ENCODE results near the gene CCT5.

Gene CCT5

GRCh38 chr5:10301842-10302610, 51.9 kb downstream of the CCT5 start:
- no peak for TF ChIP-seq CTCF (IDR thresholded peaks at IDR 0.05; ENCODE audit: poor library complexity, severe bottlenecking)
- peak; percentile 82 for DNase-seq (ENCODE audit: low spot score)
- H3K4me1 ChIP-seq (ENCODE audit: insufficient read depth, poor library complexity, severe bottlenecking): peaks cover 27% of the 10 kb centered on the region
- no peaks in the 10 kb centered on the region for H3K27me3 ChIP-seq (ENCODE audit: insufficient read depth, poor library complexity, severe bottlenecking)
- no peaks in the 10 kb centered on the region for H3K36me3 ChIP-seq (ENCODE audit: low read depth)
- H3K4me3 ChIP-seq (ENCODE audit: severe bottlenecking): no peak overlapping the region
- peak overlapping the region; percentile 39 for H3K27ac ChIP-seq (ENCODE audit: poor library complexity, severe bottlenecking)
- no peaks in the 10 kb centered on the region for H3K9me3 ChIP-seq (ENCODE audit: severe bottlenecking)
- ATAC-seq (ENCODE audit: low read depth): peak; percentile 90

DNA sequence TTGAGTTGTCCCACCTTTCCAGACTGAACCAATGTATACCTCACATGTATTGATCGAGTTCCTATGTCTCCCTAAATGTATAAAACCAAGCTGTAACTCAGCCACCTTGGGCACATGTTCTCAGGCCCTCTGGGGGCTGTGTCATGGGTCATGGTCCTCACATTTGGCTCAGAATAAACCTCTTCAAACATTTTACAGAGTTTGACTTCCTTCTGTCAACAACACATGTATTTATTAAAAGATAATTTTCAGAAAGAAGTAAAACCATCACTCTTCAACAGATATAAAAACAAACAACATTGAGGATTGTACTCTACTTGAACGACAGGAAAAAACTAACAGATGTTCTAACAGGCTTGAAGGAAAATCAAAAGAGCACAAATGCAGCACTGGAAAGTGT, 53.1 kb downstream of the CCT5 start:
- Histone ChIP-seq H3K9me3 (ENCODE audit: severe bottlenecking) (no peaks in the 10 kb centered on the region), H3K27me3 (ENCODE audit: insufficient read depth, poor library complexity, severe bottlenecking) (no peaks in the 10 kb centered on the region), H3K36me3 (ENCODE audit: low read depth) (no peaks in the 10 kb centered on the region), H3K27ac (ENCODE audit: poor library complexity, severe bottlenecking) (no peak overlapping the region), H3K4me1 (ENCODE audit: insufficient read depth, poor library complexity, severe bottlenecking) (peaks cover 27% of the 10 kb centered on the region), H3K4me3 (ENCODE audit: severe bottlenecking) (no peak overlapping the region)
- no peak for TF ChIP-seq CTCF (IDR thresholded peaks at IDR 0.05; ENCODE audit: poor library complexity, severe bottlenecking)
- DNase-seq (ENCODE audit: low spot score): no peak
- ATAC-seq (ENCODE audit: low read depth): no peak

DNA sequence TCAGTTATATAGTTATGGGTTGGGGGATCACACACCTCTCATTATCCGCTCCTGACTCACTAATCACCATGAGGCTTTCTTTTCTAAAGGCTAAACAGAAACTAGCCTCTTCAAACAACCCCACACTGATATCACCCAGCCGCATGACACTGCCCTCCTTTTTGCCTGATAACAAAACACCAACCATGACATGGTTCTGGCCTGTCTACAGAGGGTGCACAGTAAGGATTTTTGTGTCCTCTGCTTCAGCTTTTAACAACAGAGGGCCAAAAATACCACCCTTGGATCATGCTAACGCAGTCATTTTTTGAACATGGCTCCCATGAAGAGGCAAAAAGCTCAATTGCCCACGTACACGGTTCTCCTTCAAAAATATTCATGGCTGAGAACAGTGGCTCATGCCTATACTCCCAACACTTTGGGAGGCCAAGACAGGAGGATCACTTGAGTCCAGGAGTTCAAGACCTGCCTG, 53.7 kb downstream of the CCT5 start:
- H3K27me3 ChIP-seq (ENCODE audit: insufficient read depth, poor library complexity, severe bottlenecking): no peaks in the 10 kb centered on the region
- no peak overlapping the region for H3K4me3 ChIP-seq (ENCODE audit: severe bottlenecking)
- DNase-seq (ENCODE audit: low spot score): no peak
- H3K36me3 ChIP-seq (ENCODE audit: low read depth): no peaks in the 10 kb centered on the region
- no peak for ATAC-seq (ENCODE audit: low read depth)
- H3K4me1 ChIP-seq (ENCODE audit: insufficient read depth, poor library complexity, severe bottlenecking): peaks cover 27% of the 10 kb centered on the region
- TF ChIP-seq CTCF (IDR thresholded peaks at IDR 0.05; ENCODE audit: poor library complexity, severe bottlenecking): no peak
- no peak overlapping the region for H3K27ac ChIP-seq (ENCODE audit: poor library complexity, severe bottlenecking)
- H3K9me3 ChIP-seq (ENCODE audit: severe bottlenecking): no peaks in the 10 kb centered on the region

DNA sequence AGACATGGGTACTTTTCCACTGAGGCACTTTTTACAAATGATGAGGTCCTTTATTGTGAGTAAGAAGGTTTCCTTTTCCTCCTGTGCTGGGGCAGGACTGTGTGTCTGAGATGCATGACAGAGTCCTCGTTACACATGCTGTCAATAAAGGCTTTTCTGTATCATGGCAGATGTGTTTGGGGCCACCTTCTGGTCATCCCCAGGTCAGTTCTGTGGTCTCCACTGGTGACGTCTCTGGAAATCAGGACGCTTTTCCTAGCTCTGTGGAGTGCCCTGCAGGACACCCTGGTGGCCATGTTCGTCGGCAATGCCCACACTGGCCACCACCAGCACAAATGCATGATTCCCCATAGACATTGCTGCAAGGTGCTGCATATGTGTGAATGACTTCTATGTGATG, 54.9 kb downstream of the CCT5 start:
- Histone ChIP-seq H3K27ac (ENCODE audit: poor library complexity, severe bottlenecking) (no peak overlapping the region), H3K4me3 (ENCODE audit: severe bottlenecking) (no peak overlapping the region), H3K4me1 (ENCODE audit: insufficient read depth, poor library complexity, severe bottlenecking) (peaks cover 35% of the 10 kb centered on the region), H3K9me3 (ENCODE audit: severe bottlenecking) (no peaks in the 10 kb centered on the region), H3K27me3 (ENCODE audit: insufficient read depth, poor library complexity, severe bottlenecking) (no peaks in the 10 kb centered on the region), H3K36me3 (ENCODE audit: low read depth) (no peaks in the 10 kb centered on the region)
- ATAC-seq (ENCODE audit: low read depth): no peak
- no peak for TF ChIP-seq CTCF (IDR thresholded peaks at IDR 0.05; ENCODE audit: poor library complexity, severe bottlenecking)
- no peak for DNase-seq (ENCODE audit: low spot score)

DNA sequence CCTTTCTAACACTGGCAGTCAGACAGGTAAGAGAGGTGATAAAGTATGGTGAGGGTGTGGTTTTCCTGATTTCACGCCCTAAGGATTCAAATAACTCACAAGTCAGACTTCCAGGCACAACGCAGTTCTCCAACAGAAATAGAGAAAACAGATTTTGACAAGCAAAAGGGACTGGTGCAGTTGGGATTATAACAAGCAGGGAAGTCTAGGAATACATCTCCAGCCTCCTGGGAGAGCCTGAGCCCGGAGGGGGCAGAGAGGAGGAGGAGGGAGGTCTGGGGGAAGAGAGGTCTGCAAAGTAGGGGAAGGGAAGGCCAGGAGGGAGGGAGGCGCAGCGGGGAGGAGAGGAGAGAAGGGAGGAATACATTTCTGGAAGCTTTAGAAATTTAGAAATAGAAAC, 56.0 kb downstream of the CCT5 start:
- Histone ChIP-seq H3K27me3 (ENCODE audit: insufficient read depth, poor library complexity, severe bottlenecking) (no peaks in the 10 kb centered on the region), H3K4me1 (ENCODE audit: insufficient read depth, poor library complexity, severe bottlenecking) (peaks cover 43% of the 10 kb centered on the region), H3K4me3 (ENCODE audit: severe bottlenecking) (no peak overlapping the region), H3K27ac (ENCODE audit: poor library complexity, severe bottlenecking) (peak overlapping the region; percentile 87), H3K36me3 (ENCODE audit: low read depth) (no peaks in the 10 kb centered on the region), H3K9me3 (ENCODE audit: severe bottlenecking) (no peaks in the 10 kb centered on the region)
- TF ChIP-seq CTCF (IDR thresholded peaks at IDR 0.05; ENCODE audit: poor library complexity, severe bottlenecking): no peak
- DNase-seq (ENCODE audit: low spot score) (no peak), ATAC-seq (ENCODE audit: low read depth) (no peak)
